ENCODE data around the gene NEGR1. TPM values are rescaled to one million over a fixed set of nuclear protein-coding genes. Genes with fewer than 3 reads are reported as not detected.

Gene NEGR1
- total and polyA plus RNA-seq, 3 donors from 2014 or later: 2.9 to 7.6 (median 3.1) TPM

DNA sequence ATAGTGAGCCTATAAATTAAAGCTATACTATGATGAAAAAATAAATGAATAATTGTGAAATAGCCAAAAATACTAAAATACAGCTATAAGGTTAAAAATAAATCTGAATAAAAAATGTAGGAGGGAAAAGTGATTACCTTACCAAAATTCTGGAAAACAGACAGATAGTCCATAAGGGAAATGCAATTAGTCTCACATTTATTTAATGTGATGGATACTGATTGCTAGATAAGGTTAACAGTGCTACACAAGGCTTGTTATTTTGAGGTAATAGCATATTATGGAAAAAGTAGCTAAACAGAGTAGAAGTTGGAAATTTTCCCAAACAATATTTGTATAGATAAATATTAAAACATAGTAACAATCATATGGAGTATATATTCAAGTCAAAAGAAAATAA is 413.0 kb downstream of the NEGR1 start:
- Histone ChIP-seq H3K4me3 (no peak overlapping the region), H3K27ac (no peak overlapping the region), H3K27me3 (no peaks in the 10 kb centered on the region), H3K4me1 (no peaks in the 10 kb centered on the region), H3K9me3 (no peaks in the 10 kb centered on the region), H3K36me3 (ENCODE audit: low read depth, missing control alignments) (no peaks in the 10 kb centered on the region)
- intact Hi-C loops (cut with DNase I; ENCODE audit: low total_unique reads): no loop called here
- no peak for TF ChIP-seq POLR2A (IDR thresholded peaks at IDR 0.05)
- TF ChIP-seq, protein P1, sequence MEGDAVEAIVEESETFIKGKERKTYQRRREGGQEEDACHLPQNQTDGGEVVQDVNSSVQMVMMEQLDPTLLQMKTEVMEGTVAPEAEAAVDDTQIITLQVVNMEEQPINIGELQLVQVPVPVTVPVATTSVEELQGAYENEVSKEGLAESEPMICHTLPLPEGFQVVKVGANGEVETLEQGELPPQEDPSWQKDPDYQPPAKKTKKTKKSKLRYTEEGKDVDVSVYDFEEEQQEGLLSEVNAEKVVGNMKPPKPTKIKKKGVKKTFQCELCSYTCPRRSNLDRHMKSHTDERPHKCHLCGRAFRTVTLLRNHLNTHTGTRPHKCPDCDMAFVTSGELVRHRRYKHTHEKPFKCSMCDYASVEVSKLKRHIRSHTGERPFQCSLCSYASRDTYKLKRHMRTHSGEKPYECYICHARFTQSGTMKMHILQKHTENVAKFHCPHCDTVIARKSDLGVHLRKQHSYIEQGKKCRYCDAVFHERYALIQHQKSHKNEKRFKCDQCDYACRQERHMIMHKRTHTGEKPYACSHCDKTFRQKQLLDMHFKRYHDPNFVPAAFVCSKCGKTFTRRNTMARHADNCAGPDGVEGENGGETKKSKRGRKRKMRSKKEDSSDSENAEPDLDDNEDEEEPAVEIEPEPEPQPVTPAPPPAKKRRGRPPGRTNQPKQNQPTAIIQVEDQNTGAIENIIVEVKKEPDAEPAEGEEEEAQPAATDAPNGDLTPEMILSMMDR (IDR thresholded peaks at IDR 0.05): no peak
- DNase-seq: no peak

DNA sequence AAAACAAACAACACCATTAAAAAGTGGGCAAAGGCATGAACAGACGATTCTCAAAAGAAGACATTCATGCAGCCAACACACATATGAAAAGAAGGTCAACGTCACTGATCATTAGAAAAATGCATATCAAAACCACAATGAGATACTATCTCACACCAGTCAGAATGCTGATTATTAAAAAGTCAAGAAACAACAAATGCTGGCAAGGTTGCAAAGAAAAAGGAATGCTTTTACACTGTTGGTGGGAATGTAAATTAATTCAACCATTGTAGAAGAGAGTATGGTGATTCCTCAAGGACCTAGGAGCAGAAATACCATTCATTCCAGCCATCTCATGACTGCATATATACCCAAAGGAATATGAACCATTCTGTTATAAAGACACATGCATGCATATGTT is 419.6 kb downstream of the NEGR1 start:
- TF ChIP-seq, protein P1 (IDR thresholded peaks at IDR 0.05): no peak
- H3K27me3 ChIP-seq: no peaks in the 10 kb centered on the region
- WGBS, 2 donors: 89 to 95% methylated on average over 2 of the region's 2 CpGs
- DNase-seq: no peak
- no peaks in the 10 kb centered on the region for H3K36me3 ChIP-seq (ENCODE audit: low read depth, missing control alignments)
- intact Hi-C loops (cut with DNase I; ENCODE audit: low total_unique reads): no loop called here
- H3K9me3 ChIP-seq: no peaks in the 10 kb centered on the region
- H3K27ac ChIP-seq: no peak overlapping the region
- no peak overlapping the region for H3K4me3 ChIP-seq
- no peaks in the 10 kb centered on the region for H3K4me1 ChIP-seq

DNA sequence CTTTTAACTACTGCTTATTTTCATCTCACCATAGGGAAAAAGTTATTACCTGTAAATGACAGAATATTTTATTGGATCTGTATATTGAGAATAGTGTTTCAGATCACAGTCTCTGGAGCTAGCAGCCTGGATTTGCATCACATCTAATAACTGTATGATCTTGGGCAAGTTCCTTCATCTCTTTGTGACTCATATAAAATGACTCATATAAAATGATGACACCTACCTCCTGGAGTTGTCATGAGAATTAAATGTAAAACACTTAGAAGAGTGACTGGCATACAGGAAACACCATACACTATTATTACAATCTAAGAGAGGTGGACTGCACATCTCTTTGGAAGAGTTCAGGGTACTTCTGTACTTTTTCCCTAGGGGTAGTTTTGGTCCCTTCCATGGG is 421.3 kb downstream of the NEGR1 start:
- intact Hi-C loops (cut with DNase I; ENCODE audit: low total_unique reads): no loop called here
- H3K27ac ChIP-seq: no peak overlapping the region
- TF ChIP-seq, protein P1 (IDR thresholded peaks at IDR 0.05): no peak
- TF ChIP-seq POLR2A (IDR thresholded peaks at IDR 0.05): no peak
- no peak for DNase-seq
- no peaks in the 10 kb centered on the region for H3K36me3 ChIP-seq (ENCODE audit: low read depth, missing control alignments)
- no peaks in the 10 kb centered on the region for H3K9me3 ChIP-seq
- no peaks in the 10 kb centered on the region for H3K4me1 ChIP-seq
- H3K4me3 ChIP-seq: no peak overlapping the region
- no peaks in the 10 kb centered on the region for H3K27me3 ChIP-seq

DNA sequence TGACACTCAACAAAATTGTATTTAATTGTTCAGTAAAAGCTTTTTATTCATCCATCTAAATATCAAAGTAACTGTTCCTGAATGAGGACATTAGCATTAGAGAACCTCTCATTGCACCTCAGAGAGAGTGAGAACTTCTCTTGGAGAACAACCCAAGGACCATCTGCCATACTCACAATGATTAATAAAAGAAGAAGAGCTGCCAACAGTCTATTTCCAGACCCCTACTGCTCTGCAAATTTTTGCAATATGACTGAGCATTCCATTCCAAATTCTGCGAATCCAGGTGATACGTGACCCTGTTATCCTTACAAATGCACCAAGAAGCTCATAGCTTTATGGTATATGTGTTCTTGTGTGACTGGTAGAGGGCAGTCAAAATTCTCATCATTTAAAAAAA is 422.5 kb downstream of the NEGR1 start:
- Histone ChIP-seq H3K4me1 (no peaks in the 10 kb centered on the region), H3K36me3 (ENCODE audit: low read depth, missing control alignments) (no peaks in the 10 kb centered on the region), H3K9me3 (no peaks in the 10 kb centered on the region), H3K27me3 (no peaks in the 10 kb centered on the region), H3K4me3 (no peak overlapping the region), H3K27ac (no peak overlapping the region)
- no peak for TF ChIP-seq POLR2A (IDR thresholded peaks at IDR 0.05)
- TF ChIP-seq, protein P1 (IDR thresholded peaks at IDR 0.05): no peak
- WGBS, 2 donors: 87 to 91% methylated on average over 2 of the region's 2 CpGs
- no peak for DNase-seq
- intact Hi-C loops (cut with DNase I; ENCODE audit: low total_unique reads): no loop called here

DNA sequence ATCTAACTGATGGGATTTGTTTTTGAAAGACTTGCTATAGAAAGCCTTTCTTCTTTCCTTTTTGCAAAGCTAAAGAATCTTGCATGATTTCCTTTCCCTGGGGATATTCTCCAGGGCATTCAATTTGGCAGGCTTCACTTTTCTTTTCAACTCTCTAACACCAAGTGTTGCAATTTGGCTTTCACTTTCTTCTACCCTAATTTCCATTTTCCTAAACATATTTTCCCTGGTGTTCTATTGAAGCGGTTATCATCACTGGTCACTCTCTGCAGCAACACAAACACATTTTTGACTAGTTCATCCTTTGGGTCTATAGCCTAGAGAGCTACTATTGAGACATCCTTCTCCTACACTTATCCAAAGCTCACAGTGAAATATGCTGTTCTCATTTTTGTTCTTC is 424.5 kb downstream of the NEGR1 start:
- DNase-seq: no peak
- 56 to 68% methylated on average over 1 of the region's 1 CpG for WGBS, 2 donors
- Histone ChIP-seq H3K27ac (no peak overlapping the region), H3K9me3 (no peaks in the 10 kb centered on the region), H3K27me3 (no peaks in the 10 kb centered on the region), H3K36me3 (ENCODE audit: low read depth, missing control alignments) (no peaks in the 10 kb centered on the region), H3K4me3 (no peak overlapping the region), H3K4me1 (no peaks in the 10 kb centered on the region)
- intact Hi-C loops (cut with DNase I; ENCODE audit: low total_unique reads): no loop called here
- TF ChIP-seq, protein P1 (IDR thresholded peaks at IDR 0.05): no peak
- TF ChIP-seq POLR2A (IDR thresholded peaks at IDR 0.05): no peak

Data from testis (tissue), 3 donors.